H9 (cell line): ENCODE results near the gene CAMK2N2. TPM values are rescaled to one million over a fixed set of nuclear protein-coding genes. Genes with fewer than 3 reads are reported as not detected.
A peak's percentile ranks its signal among the peaks of the same experiment; 100 is the strongest.

Experiments
- DNase-seq: peaks from one replicate; pipeline ENCODE4 v3.0.0-alpha.2; 2017
- H2AFZ ChIP-seq: one replicate; pipeline ENCODE4 v1.6.1; 2013; ENCODE audit warnings: mild to moderate bottlenecking, low read length, control low read depth, moderate library complexity
- H2AK5ac ChIP-seq: 2 replicates; pipeline ENCODE4 v1.6.1; 2013; ENCODE audit warnings: low read length, control low read depth, mixed read lengths; ENCODE audit not compliant: insufficient read length
- H2BK120ac ChIP-seq: one replicate; pipeline ENCODE4 v1.6.1; 2013; ENCODE audit warnings: low read depth, mild to moderate bottlenecking, low read length, control low read depth, inconsistent platforms; ENCODE audit not compliant: poor library complexity, severe bottlenecking
- H2BK12ac ChIP-seq: 2 replicates; pipeline ENCODE4 v1.6.1; 2013; ENCODE audit warnings: low read length, control low read depth, mixed read lengths, low read depth; ENCODE audit not compliant: insufficient read length
- H2BK15ac ChIP-seq: 2 replicates; pipeline ENCODE4 v1.6.1; 2013; ENCODE audit warnings: low read depth, low read length, control low read depth
- H2BK20ac ChIP-seq: one replicate; pipeline ENCODE4 v1.6.1; 2013; ENCODE audit warnings: low read depth, mild to moderate bottlenecking, low read length, control low read depth, inconsistent platforms; ENCODE audit not compliant: poor library complexity, severe bottlenecking
- H2BK5ac ChIP-seq: 2 replicates; pipeline ENCODE4 v1.6.1; 2013; ENCODE audit warnings: low read length, control low read depth, mixed read lengths; ENCODE audit not compliant: insufficient read length
- H3K14ac ChIP-seq: 2 replicates; pipeline ENCODE4 v1.6.1; 2013; ENCODE audit warnings: low read length, control low read depth; ENCODE audit not compliant: insufficient read depth
- H3K18ac ChIP-seq: 2 replicates; pipeline ENCODE4 v1.6.1; 2013; ENCODE audit warnings: low read depth, mild to moderate bottlenecking, mixed read lengths, low read length, control low read depth; ENCODE audit not compliant: insufficient read length
- H3K23ac ChIP-seq: 2 replicates; pipeline ENCODE4 v1.6.1; 2013; ENCODE audit warnings: low read length, control low read depth, mixed read lengths, low read depth; ENCODE audit not compliant: insufficient read length
- H3K23me2 ChIP-seq: 2 replicates; pipeline ENCODE4 v1.6.1; 2013; ENCODE audit warnings: low read depth, mild to moderate bottlenecking, mixed read lengths, low read length, control low read depth; ENCODE audit not compliant: insufficient read length, poor library complexity, severe bottlenecking
- H3K27ac ChIP-seq: 2 replicates; pipeline ENCODE4 v1.5.1; 2013; ENCODE audit warnings: low read length, control low read depth, mixed read lengths, low read depth; ENCODE audit not compliant: insufficient read length
- H3K27me3 ChIP-seq: 2 replicates; pipeline ENCODE4 v1.6.1; 2013; ENCODE audit warnings: low read length, control low read depth, inconsistent platforms; ENCODE audit not compliant: insufficient read depth
- H3K4ac ChIP-seq: 2 replicates; pipeline ENCODE4 v1.6.1; 2013; ENCODE audit warnings: low read depth, mild to moderate bottlenecking, control low read depth, inconsistent platforms, low read length, moderate library complexity
- H3K4me1 ChIP-seq: 2 replicates; pipeline ENCODE4 v1.6.1; 2013; ENCODE audit warnings: low read length, control low read depth, inconsistent platforms; ENCODE audit not compliant: insufficient read depth
- H3K4me2 ChIP-seq: 2 replicates; pipeline ENCODE4 v1.6.1; 2013; ENCODE audit warnings: low read length, control low read depth, mixed read lengths; ENCODE audit not compliant: insufficient read length, insufficient read depth
- H3K56ac ChIP-seq: 2 replicates; pipeline ENCODE4 v1.6.1; 2013; ENCODE audit warnings: low read depth, mild to moderate bottlenecking, mixed read lengths, low read length, control low read depth; ENCODE audit not compliant: insufficient read length
- H3K79me1 ChIP-seq: 2 replicates; pipeline ENCODE4 v1.6.1; 2013; ENCODE audit warnings: low read depth, mild to moderate bottlenecking, moderate library complexity, low read length, control low read depth, inconsistent platforms; ENCODE audit not compliant: insufficient read depth, poor library complexity, severe bottlenecking
- H3K79me2 ChIP-seq: 2 replicates; pipeline ENCODE4 v1.6.1; 2013; ENCODE audit warnings: low read length, control low read depth, inconsistent platforms; ENCODE audit not compliant: insufficient read depth
- H3K9ac ChIP-seq: 2 replicates; pipeline ENCODE4 v1.6.1; 2013; ENCODE audit warnings: low read length, control low read depth, mixed read lengths; ENCODE audit not compliant: insufficient read length; ENCODE audit errors: extremely low read depth
- H3K9me3 ChIP-seq: one replicate; pipeline ENCODE4 v1.6.1; 2013; ENCODE audit warnings: low read depth, low read length, inconsistent platforms; ENCODE audit not compliant: control insufficient read depth
- H3T11ph ChIP-seq: one replicate; pipeline ENCODE4 v1.6.1; 2013; ENCODE audit warnings: mild to moderate bottlenecking, low read length, control low read depth, inconsistent platforms
- H4K20me1 ChIP-seq: one replicate; pipeline ENCODE4 v1.6.1; 2013; ENCODE audit not compliant: control insufficient read depth, insufficient read length, insufficient read depth
- H4K5ac ChIP-seq: 2 replicates; pipeline ENCODE4 v1.6.1; 2013; ENCODE audit warnings: low read depth, mild to moderate bottlenecking, mixed read lengths, low read length, control low read depth; ENCODE audit not compliant: insufficient read length
- H4K8ac ChIP-seq: replicated peaks from 2 replicates; pipeline ENCODE4 v1.6.1; 2013; ENCODE audit warnings: low read length, control low read depth, mixed read lengths, low read depth; ENCODE audit not compliant: insufficient read length
- H4K91ac ChIP-seq: 2 replicates; pipeline ENCODE4 v1.6.1; 2013; ENCODE audit warnings: low read depth, mild to moderate bottlenecking, moderate library complexity, mixed read lengths, low read length, control low read depth; ENCODE audit not compliant: insufficient read length
- H3K27ac Mint-ChIP-seq, 3 experiments: 2 replicates in 2 of 3; 3 replicates in 1 of 3; pipeline ENCODE4 v1.8.0; 2020 to 2021; ENCODE audit warnings: mixed read lengths in 3 of 3, mild to moderate bottlenecking in 1 of 3, moderate library complexity in 1 of 3
- H3K27me3 Mint-ChIP-seq: 2 replicates; pipeline ENCODE4 v1.8.0; 2021; ENCODE audit warnings: low read depth, mild to moderate bottlenecking, moderate library complexity, mixed read lengths
- H3K36me3 Mint-ChIP-seq, 3 experiments: 2 replicates in 2 of 3; 3 replicates in 1 of 3; pipeline ENCODE4 v1.8.0; 2020 to 2021; ENCODE audit warnings: low read depth in 3 of 3, mixed read lengths in 3 of 3; ENCODE audit not compliant: insufficient read depth in 1 of 3
- H3K4me1 Mint-ChIP-seq, 2 experiments: 2 replicates each; pipeline ENCODE4 v1.8.0; 2020; ENCODE audit warnings: mixed read lengths in 2 of 2
- H3K4me3 Mint-ChIP-seq, 2 experiments: 2 replicates in 1 of 2; 3 replicates in 1 of 2; pipeline ENCODE4 v1.8.0; 2020 to 2021; ENCODE audit warnings: mild to moderate bottlenecking in 2 of 2, mixed read lengths in 2 of 2, moderate library complexity in 1 of 2
- H3K9me3 Mint-ChIP-seq, 2 experiments: 2 replicates in 1 of 2; 3 replicates in 1 of 2; pipeline ENCODE4 v1.8.0; 2020; ENCODE audit warnings: mild to moderate bottlenecking in 2 of 2, mixed read lengths in 2 of 2, moderate library complexity in 1 of 2
- WGBS: extraction: QIAGEN DNeasy Blood & Tissue Kit; methylation state at CpG from one replicate; pipeline ENCODE4 v1.1.7; 2013; ENCODE audit warnings: missing lambda C conversion rate, low lambda C conversion rate, mixed read lengths; ENCODE audit not compliant: insufficient read length; ENCODE audit errors: extremely low coverage; 5-methylcytosine and 5-hydroxymethylcytosine counted together
- total RNA-seq: library from RNA; stranded (reverse); gene quantifications from 2 replicates; pipeline ENCODE4 v1.2.1, GENCODE V29; 2021
- TF ChIP-seq, protein P1 (sequence below): fragments of 200-600 bp; sonication (generic); conservative IDR thresholded peaks from 3 replicates; pipeline ENCODE4 v1.8.0; 2021; ENCODE audit warnings: antibody characterized with exemption, mild to moderate bottlenecking

The CAMK2N2 gene
- total RNA-seq, 1 experiment from 2014 or later: 12.6 TPM

GRCh38 chr3:184308744-184309143 lies 47.4 kb upstream of the CAMK2N2 start:
- no peak overlapping the region for H3K56ac ChIP-seq
- no peak overlapping the region for H4K5ac ChIP-seq
- H2BK120ac ChIP-seq: no peak overlapping the region
- no peak overlapping the region for H2AFZ ChIP-seq
- H3K27me3 Mint-ChIP-seq: no peaks in the 10 kb centered on the region
- no peak overlapping the region for H3K23ac ChIP-seq
- no peaks in the 10 kb centered on the region; a peak in 1 of 5 replicates for H3K9me3 Mint-ChIP-seq
- H4K8ac ChIP-seq: no peak overlapping the region
- H3K4me2 ChIP-seq: no peak overlapping the region
- no peak overlapping the region for H3K4me3 Mint-ChIP-seq
- no peaks in the 10 kb centered on the region for H3K23me2 ChIP-seq
- H2BK20ac ChIP-seq: no peak overlapping the region
- TF ChIP-seq, protein P1, sequence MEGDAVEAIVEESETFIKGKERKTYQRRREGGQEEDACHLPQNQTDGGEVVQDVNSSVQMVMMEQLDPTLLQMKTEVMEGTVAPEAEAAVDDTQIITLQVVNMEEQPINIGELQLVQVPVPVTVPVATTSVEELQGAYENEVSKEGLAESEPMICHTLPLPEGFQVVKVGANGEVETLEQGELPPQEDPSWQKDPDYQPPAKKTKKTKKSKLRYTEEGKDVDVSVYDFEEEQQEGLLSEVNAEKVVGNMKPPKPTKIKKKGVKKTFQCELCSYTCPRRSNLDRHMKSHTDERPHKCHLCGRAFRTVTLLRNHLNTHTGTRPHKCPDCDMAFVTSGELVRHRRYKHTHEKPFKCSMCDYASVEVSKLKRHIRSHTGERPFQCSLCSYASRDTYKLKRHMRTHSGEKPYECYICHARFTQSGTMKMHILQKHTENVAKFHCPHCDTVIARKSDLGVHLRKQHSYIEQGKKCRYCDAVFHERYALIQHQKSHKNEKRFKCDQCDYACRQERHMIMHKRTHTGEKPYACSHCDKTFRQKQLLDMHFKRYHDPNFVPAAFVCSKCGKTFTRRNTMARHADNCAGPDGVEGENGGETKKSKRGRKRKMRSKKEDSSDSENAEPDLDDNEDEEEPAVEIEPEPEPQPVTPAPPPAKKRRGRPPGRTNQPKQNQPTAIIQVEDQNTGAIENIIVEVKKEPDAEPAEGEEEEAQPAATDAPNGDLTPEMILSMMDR: 0 out of 3 replicates have a peak, but pooled peaks have one; percentile 17
- H3K27ac Mint-ChIP-seq: no peak overlapping the region; a peak in 1 of 7 replicates
- H3K4me1 Mint-ChIP-seq: no peaks in the 10 kb centered on the region; a peak in 1 of 4 replicates
- no peaks in the 10 kb centered on the region for H3K4me1 ChIP-seq
- no CpG with 5 or more reads among the region's 7 CpGs for WGBS
- peaks cover 52 to 64% (median 55%) of the 10 kb centered on the region in 3 experiments for H3K36me3 Mint-ChIP-seq
- H3K9me3 ChIP-seq: no peaks in the 10 kb centered on the region
- H3K79me1 ChIP-seq: no peaks in the 10 kb centered on the region
- DNase-seq: no peak
- no peak overlapping the region for H3T11ph ChIP-seq
- H2BK5ac ChIP-seq: no peak overlapping the region
- H4K91ac ChIP-seq: no peak overlapping the region
- H3K14ac ChIP-seq: no peak overlapping the region
- no peaks in the 10 kb centered on the region for H3K79me2 ChIP-seq
- H4K20me1 ChIP-seq: peaks cover 2% of the 10 kb centered on the region
- no peak overlapping the region for H3K18ac ChIP-seq
- no peak overlapping the region for H2BK15ac ChIP-seq
- no peak overlapping the region for H3K9ac ChIP-seq
- no peaks in the 10 kb centered on the region for H3K27me3 ChIP-seq
- H2AK5ac ChIP-seq: no peak overlapping the region
- no peak overlapping the region for H3K4ac ChIP-seq
- H2BK12ac ChIP-seq: no peak overlapping the region
- no peak overlapping the region for H3K27ac ChIP-seq
